Effector CD8-positive, alpha-beta T cell (primary cell): ENCODE data around the gene C19orf44.
"Not testable (repeated sequence)": the region's sequence is repeated elsewhere in the genome, so short reads cannot be mapped to it uniquely, and the experiment has no call there.

ENCODE experiments used
- DNase-seq: peaks from one replicate; lab custom pipeline; 2025; lab: John Stamatoyannopoulos, UW

C19orf44 gene

DNA sequence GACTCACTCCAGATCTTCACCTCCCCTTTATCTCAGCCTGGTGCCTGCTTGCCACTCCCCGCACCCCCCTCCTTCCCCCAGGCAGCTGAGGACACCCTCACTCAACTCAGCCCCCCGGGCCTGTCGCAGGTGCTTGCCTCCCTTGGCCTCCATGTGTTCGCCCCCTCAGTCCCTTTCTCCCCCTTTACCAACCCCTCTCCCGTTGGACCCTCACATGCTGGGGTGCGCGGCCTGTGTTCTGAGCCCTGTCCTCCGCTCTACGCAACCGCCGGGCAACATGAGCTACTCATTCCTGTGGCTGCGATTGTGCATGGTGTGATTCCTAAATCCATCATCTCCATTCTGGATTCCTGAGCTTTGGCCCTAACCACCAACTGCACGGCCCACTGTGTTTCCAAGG is 40.9 kb downstream of the C19orf44 start:
- DNase-seq, result no peak

DNA sequence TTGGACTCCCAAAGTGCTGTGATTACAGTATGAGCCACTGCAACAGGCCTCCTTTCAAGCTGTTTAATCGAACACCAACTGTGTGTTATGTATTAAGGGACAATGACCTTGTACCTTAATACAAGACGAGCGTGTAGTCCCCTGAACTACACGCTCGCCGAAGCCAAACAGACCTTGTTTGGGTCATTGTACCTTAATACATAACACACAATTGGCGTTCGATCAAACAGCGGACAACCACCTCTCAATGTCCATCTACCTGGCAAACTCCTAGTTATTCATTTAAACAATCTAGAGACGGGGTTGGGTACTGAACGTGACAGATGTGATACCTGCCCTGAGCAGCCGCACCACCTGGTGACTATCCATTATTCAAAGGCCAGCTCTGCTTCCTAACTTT is 44.8 kb downstream of the C19orf44 start:
- no peak for DNase-seq

DNA sequence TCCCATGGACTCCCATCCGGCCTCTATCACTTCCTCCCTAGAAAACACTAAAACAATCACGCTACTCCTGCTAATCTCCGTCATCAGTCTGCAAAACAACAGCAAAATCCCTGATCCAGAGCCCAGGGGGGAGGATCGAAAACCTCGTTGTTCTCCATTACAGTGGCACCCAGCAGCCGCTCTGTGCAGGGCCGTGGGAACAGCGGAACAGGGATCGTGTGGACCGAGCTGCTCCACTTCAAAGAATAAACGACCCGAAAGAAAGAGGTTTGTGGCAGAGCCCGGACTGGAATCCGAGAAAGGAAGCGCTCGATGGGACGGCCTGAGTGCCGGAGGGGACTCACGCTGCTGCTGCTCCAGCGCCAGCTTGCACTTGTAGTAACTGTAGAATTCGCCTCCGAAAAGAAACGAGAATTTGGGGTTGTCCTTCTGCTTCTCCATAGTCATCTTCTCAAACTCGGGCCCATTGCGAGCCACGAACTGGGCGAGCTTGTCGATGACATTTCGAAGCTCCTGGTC is 45.4 kb downstream of the C19orf44 start:
- DNase-seq, result no peak

DNA sequence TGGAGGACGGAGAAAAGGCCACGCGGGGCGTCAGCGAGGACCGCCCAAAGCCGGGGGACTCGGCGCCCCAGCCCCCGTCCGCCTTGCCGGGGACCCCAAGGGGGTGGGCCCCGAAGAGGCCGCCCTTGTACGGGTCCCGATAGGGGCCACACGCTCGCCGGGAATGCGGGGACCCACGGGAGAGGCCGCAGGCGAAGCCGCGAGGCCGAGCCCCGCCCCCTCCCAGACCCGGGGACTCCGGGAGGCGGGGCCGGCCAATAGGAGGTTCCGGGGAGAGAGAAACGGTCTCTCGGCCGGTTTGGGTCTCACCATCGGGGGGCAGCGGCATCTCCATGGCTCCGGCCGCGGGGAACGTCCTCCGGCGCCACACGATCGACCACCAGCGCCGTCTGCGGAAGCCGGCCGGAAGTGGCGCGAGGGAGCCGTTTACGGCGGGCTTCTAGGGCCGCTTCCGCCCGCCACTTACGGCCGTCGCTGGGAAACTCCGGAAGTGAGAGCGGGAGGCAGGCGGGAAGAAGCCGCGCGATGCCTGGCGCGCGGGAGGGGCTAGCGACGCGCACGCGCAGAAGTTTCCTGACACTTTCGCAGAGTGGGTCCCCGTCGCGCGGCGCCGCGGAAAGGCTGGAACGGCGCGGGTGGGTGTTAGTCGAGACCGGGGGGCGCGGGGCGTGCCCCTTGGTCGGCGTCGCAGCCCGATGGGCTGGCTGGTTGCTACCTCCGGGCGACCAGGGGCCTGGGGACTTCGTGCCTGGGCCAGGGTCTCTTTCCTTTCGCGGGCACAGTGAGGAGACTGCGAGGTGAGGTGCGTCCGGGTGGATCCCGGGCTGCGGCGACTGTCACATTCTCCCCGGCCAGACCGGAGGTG is 46.1 kb downstream of the C19orf44 start, which contains the start of gene CHERP:
TSS of gene CHERP (minus strand) at position 393 of the 865 bp plus-strand sequence. CDS start at position 334, 59 bp downstream.
- peak; percentile 91 for DNase-seq

DNA sequence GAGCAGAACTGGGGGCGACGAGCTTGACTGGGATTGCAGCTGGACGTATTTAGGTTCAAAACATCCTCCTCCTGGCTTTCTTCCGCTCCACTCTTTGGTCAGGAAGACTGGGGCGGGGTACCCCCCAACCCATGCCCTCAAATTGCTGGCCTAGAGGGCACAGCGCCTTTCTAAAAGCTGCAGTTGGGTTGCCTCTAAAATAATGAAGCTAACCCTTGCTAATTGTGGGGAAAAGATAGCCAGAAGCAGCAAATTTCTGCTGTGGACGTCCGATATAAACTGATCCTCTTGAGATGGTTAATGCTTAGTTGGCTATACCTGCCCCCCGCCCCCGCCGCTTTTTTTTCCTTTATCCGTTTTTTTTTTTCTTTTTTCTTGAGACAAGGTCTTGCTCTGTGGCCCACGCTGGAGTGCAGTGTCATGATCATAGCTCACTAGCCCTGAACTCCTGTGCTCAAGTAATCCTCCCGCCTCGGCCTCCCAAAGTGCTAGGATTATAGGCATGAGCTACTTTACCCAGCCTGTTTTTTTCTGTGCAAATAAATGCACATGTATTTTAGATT is 46.8 kb downstream of the C19orf44 start:
- no peak for DNase-seq

DNA sequence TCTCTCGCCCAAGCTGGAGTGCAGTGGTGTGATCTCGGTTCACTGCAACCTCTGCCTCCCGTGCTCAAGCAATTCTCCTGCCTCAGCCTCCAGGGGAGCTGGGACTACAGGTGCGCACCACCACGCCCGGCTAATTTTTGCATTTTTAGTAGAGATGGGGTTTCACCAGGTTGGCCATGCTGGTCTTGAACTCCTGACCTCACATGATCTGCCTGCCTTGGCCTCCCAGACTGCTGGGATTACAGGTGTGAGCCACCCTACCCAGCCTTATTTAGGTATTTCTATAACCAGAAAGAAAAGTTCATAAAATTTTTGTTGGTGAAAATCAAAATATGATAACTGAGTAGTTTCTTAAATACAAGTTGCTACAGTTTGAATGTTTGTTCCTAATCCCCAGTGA is 47.5 kb downstream of the C19orf44 start:
- not testable (repeated sequence) for DNase-seq

DNA sequence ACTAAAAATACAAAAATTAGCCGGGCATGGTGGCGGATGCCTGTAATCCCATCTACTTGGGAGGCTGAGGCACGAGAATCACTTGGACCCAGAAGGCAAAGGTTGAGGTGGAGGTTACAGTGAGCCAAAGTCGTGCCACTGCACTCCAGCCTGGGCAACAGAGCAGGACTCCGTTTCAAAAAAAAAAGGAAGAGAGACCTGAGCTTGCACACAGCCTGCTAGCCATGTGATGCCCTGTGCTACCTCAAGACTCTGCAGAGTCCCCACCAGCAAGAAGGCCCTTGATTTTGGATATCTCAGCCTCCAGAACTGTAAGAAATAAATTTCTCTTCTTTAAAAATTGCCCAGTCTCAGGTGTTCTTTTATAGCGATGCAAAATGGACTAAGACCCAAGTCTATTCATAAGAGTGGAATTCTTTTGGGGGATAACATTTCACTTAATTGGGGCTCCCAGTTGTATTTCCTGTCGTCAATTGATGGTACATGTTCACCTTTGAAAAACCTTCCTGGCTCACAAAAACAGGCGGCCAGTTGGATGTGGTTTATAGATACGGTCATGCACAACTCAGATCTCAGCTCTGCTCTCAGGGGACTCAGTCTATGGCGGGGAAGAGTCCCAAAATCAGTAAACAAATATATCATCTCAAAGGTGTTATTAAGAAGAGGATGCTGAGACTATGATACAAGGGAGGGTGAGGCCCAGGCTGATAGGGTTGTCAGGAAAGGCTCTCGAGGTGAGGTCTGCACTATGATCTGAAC is 48.5 kb downstream of the C19orf44 start:
- no peak for DNase-seq

DNA sequence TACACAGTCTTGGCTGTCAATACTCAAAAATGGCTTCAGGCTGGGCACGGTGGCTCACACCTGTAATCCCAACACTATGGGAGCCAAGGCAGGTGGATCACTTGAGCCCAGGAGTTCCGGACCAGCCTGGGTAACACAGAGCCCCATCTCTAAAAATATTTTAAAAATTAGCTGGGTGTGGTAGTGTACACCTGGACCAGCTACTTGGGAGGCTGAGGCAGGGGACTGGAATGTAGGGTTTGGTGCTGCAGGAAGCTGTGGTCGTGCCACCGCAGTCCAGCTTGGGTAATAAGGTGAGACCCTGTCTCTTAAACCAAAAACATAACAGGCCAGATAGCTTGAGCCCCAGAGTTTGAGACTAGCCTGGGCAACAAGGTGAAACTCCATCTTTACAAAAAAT is 52.8 kb downstream of the C19orf44 start:
- no peak for DNase-seq

DNA sequence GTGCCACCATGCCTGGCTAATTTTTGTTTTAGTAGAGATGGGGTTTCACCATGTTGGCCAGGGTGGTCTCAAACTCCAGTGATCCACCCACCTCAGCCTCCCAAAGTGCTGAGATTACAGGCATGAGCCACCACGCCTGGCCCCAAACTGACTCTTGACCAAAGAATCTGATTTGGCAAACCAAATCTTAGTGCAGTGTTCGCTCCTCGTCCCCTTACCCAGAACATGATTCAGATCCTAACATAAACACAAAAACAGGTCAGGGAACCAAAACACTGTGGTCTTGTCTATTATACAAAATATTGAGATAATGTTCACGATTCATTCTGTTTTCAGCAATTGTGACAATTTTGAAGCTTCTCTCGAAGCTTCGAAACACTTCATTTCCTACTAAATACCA is 55.7 kb downstream of the C19orf44 start:
- not testable (repeated sequence) for DNase-seq

DNA sequence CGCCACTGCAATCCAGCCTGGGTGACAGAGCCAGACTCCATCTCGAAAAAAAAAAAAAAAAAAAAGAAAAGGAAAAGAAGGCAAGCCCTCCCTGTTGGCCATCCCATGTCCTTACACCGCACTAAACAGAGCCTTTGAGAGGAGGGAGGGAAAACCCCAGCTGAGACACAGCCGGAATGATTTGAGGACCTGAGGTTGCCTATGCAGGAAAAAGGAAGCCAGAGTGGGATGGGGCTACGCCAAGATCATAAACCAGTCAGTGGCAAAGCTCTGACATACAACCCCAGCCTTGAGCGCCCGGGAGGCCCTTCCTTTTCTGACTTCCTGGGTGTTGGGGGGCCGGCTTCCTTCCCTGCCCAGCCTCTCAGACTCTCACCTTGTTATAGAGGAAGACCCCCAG is 58.6 kb downstream of the C19orf44 start:
- DNase-seq, result no peak

DNA sequence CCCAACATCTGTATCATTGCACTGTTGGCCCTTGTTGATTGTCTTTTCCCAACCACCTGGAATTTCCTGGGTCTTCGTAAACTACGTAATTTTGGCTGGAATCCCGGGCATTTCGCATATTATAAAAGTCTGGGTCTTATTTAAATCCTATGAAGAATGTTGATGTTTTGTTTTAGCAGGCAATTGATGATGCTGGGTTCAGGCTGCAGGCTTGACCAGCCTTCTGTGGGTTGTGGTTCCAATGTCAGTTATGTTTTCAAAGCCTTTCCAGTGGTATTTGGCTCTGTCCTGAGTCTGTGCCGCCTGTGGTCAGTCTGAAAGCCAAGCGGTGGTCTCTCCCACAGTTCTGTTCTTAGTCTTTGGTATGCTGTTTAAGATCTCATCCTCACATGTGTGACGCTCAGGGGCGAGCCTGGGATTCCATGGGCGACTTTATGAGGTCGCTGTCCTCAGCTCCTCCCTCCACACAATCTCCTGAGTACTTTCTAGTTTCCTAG is 63.6 kb downstream of the C19orf44 start:
- no peak for DNase-seq

DNA sequence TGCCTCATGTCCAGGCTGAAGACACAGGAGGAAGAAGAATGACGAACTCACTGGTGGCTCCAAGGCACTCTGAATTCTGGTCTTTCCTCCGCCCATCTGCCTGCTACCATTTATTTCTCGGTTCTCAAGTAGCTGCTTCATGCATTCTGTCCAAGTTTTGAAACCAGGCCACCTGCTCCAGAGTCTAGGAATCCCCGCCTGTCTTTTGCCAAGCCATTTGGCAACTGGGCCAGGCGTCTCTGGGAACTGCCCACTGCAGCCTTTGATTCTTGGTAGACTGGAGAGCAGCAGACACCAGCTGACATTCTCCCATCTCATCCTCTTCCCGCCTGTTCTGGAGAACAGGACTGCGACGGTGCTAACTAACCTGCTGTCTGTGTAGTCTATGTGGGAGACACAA is 65.2 kb downstream of the C19orf44 start:
- DNase-seq, result no peak

DNA sequence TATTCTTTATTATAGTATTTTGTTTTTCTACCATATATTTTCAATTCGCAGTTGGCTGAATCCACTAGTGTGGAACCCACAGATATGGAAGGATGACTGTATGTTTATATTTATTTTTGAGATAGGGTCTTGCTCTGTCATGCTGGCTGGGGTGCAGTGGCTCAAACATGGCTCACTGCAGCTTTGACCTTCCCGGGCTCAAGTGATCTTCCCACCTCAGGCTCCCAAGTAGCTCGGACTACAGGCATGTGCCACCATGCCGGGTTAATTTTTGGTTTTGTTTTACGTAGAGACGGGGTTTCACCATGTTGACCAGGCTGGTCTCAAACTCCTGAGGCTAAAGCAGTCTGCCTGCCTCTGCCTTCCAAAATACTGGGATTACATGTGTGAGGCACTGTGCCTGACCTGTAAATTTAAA is 66.4 kb downstream of the C19orf44 start:
- DNase-seq, result no peak

DNA sequence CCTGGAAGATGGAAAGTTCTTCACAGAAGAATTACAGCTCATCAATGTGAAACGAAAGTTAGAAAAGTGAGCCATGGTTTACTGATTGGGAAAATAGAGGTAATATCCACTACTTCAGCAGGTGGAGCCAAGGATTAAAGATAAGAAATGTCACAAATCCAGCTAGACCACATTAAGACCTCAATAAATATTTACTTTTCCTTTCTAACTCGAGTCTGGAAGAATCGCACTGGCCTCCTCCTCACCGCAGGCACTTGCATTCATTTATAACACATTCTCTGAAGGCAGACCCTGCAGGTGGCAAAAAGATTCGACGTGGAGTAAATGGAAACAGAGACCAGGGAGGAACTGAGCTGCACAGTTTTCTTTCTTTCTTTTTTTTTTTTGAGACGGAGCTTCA is 68.6 kb downstream of the C19orf44 start:
- DNase-seq, result no peak

DNA sequence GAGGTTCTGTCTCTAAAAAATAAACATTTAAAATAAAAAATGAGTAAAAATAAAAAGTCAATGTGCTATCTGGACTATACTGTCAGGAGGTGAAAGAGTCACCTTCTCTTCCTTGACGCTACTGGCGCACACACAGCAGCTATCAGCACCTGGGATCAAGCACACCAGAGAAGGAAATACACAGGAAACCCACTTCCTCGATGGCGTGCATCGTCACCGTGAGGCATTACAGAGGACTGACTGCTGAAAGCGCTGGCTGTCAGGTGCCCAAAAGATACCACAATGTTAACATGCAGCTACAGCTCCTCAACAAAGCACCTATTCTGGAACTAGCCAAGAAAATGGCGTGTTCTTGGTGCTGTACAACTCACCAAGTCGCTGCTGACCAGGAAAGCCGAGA is 70.0 kb downstream of the C19orf44 start:
- peak; percentile 67 for DNase-seq

DNA sequence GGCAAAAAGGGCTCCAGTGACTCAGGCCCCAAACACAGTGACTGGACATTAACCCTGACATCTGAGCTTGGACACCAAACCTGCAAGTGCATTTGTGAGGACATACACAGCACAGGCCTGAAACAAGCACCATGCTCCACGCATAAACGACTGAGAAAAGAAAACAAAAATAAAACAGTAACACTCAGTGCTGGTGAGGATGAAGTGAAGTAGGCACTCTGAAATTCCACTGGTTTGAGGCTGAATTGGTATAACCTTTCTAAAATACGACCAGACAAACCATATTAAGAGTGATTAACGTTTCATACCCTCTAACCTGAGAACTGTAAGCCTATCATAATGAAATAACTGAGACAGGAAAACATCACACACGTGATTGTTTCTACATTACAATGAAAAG is 70.5 kb downstream of the C19orf44 start:
- no peak for DNase-seq

DNA sequence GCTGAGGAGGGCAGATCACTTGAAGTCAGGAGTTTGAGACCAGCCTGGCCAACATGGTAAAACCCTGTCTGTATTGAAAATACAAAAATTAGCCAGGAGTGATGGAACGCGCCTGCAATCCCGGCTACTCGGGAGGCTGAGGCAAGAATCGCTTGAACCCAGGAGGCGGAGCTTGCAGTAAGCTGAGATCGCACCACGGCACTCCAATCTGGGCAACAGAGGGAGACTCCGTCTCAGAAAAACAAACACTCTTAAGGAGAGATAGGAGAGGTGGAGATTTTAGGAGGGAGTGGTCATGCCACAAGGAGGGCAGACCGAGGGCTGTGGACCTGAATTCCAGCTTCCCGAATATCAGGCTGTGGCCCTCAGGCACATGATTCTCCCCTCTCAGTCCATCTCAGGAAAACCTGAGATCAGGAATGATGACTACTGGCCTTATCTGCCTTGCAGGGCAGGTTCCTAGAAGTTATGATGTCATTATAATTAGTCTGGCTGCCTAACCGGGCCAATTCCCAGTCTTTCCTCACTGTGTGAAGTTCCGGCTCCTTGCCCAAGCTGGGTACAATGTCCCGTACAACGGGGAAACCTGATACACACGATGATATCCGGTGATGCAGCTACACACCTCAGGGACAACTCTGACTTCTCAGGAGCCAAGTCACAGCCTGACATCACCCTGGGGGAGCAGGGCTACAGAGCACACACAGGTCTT is 73.6 kb downstream of the C19orf44 start:
- no peak for DNase-seq
